ENCODE measurements around the gene SIX3. TPM values are rescaled to one million over a fixed set of nuclear protein-coding genes. Genes with fewer than 3 reads are reported as not detected.
A peak's percentile ranks its signal among the peaks of the same experiment; 100 is the strongest.

SIX3 gene
- total RNA-seq, 1 donor: not detected

DNA sequence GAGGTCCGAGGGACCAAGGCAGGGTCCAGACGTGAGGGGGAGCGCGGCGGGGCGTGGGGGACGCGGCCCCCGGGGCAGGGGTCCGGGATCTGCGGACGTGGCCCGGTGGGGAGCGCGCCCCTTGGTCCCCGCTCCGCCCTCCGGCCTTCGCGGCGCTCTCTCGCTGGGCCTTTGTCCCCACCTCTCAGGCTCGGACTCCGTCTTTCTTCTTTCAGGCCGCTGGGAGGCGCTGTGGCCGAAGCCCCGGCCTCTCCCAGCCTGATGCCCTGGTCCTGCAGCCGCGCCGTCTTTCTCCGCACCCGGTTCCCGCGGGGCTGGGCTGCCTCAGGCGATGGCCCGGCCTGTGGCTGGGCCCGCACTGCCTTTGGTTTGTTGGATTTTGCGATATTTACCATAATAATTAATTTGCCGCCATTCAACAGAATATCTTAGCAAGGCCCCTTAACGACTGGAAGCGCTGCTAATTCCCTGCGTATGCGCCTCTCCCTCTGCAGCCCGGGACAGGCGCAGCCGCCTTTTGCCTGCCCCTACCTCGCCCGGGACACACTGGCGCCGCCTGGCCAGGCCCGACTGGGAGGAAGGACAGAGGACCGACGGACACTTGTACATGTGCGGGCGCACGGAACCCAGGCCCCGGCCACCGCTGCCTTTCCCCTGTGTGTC lies 10.8 kb downstream of the SIX3 start:
- peak; percentile 57 for DNase-seq (ENCODE audit: low read depth)
- H3K4me3 ChIP-seq (ENCODE audit: low read depth, low read length): peak overlapping the region; percentile 41
- TF ChIP-seq, protein P1, sequence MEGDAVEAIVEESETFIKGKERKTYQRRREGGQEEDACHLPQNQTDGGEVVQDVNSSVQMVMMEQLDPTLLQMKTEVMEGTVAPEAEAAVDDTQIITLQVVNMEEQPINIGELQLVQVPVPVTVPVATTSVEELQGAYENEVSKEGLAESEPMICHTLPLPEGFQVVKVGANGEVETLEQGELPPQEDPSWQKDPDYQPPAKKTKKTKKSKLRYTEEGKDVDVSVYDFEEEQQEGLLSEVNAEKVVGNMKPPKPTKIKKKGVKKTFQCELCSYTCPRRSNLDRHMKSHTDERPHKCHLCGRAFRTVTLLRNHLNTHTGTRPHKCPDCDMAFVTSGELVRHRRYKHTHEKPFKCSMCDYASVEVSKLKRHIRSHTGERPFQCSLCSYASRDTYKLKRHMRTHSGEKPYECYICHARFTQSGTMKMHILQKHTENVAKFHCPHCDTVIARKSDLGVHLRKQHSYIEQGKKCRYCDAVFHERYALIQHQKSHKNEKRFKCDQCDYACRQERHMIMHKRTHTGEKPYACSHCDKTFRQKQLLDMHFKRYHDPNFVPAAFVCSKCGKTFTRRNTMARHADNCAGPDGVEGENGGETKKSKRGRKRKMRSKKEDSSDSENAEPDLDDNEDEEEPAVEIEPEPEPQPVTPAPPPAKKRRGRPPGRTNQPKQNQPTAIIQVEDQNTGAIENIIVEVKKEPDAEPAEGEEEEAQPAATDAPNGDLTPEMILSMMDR (IDR thresholded peaks at IDR 0.05; ENCODE audit: insufficient read depth, low read length): peak; percentile 75

DNA sequence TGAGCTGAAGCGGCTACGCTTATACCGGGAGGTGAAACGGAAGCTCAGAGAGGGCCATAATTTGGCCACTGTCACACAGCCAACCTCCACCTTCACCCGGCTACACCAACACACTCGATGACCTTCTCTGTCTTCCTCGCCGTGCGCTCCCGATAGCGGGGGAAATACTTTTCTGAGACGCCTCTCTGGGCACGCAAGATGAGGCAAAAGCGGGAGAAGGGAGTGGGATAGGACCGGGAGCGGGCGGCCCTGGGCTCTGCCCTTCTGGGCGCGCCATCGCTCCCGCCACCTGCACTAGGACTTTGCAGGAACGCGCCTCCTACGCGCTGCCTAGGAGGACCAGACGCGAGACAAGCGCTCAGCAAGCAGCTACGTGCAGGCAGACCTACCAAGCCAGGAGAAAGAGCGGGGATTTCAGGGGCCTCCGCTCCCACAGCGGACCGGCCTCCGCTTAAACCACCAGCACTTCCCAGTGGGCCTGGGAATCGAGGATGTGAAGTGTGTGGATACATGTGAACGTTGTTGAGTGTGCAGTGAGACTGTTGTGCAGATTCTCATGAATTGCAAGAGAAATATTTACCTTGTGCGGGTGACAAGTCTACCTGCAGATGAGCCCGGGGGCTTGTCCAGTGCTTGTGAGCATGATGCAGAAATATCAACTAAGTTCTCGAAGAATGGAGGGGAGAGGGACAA lies 11.4 kb downstream of the SIX3 start:
- peak overlapping the region; percentile 39 for H3K4me3 ChIP-seq (ENCODE audit: low read depth, low read length)
- DNase-seq (ENCODE audit: low read depth): no peak
- TF ChIP-seq, protein P1 (IDR thresholded peaks at IDR 0.05; ENCODE audit: insufficient read depth, low read length): no peak

DNA sequence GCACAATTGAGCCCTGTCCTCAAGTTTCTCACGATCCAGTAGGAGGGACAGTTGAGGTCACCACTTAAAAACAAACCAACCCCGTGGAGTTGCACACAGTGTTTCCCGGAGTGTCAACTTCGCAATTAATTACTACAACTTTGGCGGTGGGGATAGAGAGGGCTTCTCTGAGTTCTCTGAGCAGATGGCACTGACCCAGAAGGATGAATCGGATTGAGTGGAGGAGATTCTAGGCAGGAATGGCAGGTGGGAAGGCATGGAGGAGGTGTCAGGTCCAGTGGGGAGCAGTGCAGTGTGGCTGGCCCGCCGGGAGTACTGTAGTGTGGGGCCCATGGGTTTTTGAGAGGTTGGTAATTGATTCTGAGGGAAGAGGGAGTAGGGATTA lies 12.0 kb downstream of the SIX3 start:
- no peak overlapping the region for H3K4me3 ChIP-seq (ENCODE audit: low read depth, low read length)
- TF ChIP-seq, protein P1 (IDR thresholded peaks at IDR 0.05; ENCODE audit: insufficient read depth, low read length): no peak

DNA sequence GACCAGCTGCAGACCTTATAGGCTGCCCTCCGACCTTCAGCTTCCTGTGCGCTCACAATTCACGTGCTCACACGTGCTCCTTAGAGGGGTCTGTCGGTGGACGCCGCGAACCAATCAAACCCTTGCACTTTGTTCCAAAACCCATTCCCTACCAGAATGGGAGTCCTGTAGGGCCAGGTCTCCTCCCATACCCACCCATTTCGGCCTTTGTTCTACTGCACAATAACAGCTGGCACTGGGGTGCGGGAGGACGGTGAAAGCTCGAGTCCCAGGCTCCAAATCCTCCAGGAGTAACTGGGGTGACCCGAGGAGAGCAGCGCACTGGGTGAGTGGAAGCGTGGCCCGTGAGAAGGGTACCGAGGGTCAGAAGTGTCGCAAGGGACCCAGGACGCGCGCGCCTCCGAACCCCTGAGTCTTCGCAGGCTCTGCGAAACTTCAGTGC lies 13.0 kb downstream of the SIX3 start:
- no peak for DNase-seq (ENCODE audit: low read depth)
- TF ChIP-seq, protein P1 (IDR thresholded peaks at IDR 0.05; ENCODE audit: insufficient read depth, low read length): no peak
- H3K4me3 ChIP-seq (ENCODE audit: low read depth, low read length): peak overlapping the region; percentile 1

More for the DNA sequence above, 12.0 kb downstream of the SIX3 start:
- DNase-seq (ENCODE audit: low read depth): no peak

DNA sequence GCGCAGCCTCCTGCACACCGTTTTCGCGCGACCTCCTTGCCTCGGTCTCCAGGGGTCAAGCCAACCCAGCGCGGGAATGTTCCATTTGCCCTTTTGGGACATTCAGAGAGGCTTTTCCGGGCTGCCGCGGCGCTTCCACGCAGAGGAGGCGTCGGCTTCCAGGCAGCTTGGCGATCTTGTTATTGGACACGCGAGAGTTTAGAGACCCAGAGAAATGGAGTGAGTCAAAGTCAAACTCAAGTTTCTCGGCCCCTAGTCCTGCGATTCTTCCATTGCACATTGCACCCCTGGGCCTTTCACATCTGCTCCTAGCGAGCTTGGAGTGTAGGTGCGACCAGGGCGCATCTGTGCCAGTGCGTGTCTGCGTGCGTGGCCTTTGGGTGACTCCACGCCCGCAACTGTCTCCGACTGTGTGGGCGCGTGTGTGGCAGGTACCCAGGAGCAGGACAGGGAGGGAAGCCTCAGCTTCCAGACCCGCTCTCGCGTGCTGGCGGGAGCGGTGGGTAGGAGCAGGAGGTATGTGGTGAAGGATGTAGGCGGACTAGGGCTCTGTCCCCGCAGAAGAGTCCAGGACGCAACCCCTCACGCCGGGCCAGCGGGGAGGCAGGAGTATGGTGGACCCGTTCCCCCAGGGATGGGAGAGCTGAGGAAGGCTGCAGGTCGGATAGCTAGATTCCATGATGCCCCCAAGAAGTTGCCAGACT lies 13.5 kb downstream of the SIX3 start:
- DNase-seq (ENCODE audit: low read depth): no peak
- TF ChIP-seq, protein P1 (IDR thresholded peaks at IDR 0.05; ENCODE audit: insufficient read depth, low read length): no peak
- H3K4me3 ChIP-seq (ENCODE audit: low read depth, low read length): peak overlapping the region; percentile 50

DNA sequence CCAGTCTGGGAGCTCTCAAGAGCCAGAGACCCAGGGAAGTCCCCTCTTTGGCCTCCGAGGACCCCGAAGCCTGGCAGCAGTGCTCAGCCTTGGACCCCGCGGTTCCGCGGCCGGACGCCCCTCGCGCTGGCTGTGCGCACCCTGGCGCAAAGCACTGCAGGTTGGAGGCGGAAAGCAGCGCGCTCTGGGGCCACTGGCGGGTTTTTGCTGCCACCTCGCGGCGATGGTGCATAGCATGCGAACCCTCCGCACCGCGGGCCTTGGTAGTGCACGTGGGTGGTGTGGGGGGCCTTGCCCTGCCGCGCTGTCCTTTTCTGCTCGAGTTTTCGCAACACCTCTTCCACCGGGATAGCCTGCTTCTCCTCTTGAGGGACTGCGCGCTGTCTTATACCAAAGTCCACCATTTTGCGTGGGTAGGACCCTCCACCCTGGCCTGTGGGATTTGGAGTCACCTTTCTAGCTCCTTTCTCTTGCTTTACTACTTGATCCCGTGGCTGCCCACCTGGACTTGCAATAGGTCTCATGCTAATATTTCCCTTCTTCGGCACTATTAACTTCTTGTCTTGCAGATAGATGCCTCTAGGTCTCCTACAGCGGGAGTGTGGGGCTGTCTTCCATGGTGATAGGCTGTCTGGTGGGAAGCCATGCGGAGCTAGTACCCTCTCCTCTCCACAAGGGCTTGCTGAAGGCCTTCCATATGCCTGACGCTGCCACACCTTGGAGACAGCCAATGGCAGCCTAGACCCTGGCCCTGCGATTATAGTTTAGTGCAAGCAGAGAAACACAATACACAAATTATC lies 14.3 kb downstream of the SIX3 start:
- peak overlapping the region; percentile 50 for H3K4me3 ChIP-seq (ENCODE audit: low read depth, low read length)

More for the DNA sequence above, 14.3 kb downstream of the SIX3 start:
- TF ChIP-seq, protein P1 (IDR thresholded peaks at IDR 0.05; ENCODE audit: insufficient read depth, low read length): peak; percentile 91
- DNase-seq (ENCODE audit: low read depth): peak; percentile 66

Measured in fibroblast of the aortic adventitia (primary cell).